Activated CD4-positive, alpha-beta T cell treated with anti-CD3 and anti-CD28 coated beads, Interleukin-2, amount 50 U/mL, for 1 hour (primary cell): Measurements from ENCODE around the gene RPTOR.
"Not testable (repeated sequence)": the region's sequence is repeated elsewhere in the genome, so short reads cannot be mapped to it uniquely, and the experiment has no call there.

Experiments
- DNase-seq: peaks from one replicate; pipeline ENCODE4 v3.0.0-alpha.2; 2020

The RPTOR gene

GRCh38 chr17:80724775-80725266 is 180.2 kb downstream of the RPTOR start:
- DNase-seq = no peak

- no peak for DNase-seq
Observed at GRCh38 chr17:80725517-80725916, 180.9 kb downstream of the RPTOR start.

DNA sequence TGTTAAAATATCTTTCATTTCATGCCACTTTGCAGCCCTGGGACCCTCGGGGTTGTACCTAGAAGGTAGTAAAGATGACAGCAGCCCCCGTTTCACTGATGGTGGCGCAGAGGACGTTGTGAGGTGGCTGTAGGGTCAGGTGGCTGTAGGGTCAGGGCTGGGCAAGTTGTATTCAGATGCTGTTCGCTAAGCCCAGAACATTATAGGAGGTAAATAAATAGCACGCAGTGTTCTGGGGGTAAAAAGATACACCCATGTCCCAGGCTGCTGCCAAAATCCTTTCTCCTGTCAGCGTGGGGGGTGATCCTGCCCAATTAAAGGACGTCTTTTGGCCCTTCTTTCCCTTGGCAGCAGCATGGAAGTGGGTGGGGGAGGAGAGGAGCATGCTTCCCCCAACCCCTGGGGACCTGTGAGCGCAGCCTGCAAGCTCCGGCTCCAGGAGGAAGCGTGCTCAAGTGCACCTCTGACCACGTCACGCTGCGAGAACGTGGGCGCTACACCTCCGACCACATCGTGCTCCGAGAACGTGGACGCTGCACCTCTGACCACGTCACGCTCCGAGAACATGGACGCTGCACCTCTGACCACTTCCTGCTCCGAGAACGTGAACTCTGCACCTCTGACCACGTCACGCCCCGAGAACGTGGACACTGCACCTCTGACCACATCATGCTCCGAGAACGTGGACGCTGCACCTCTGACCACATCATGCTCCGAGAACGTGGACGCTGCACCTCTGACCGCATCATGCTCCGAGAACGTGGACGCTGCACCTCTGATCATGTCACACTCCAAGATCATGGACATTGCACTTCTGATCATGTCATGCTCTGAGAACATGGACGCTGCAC is 182.1 kb downstream of the RPTOR start:
- no peak for DNase-seq

DNA sequence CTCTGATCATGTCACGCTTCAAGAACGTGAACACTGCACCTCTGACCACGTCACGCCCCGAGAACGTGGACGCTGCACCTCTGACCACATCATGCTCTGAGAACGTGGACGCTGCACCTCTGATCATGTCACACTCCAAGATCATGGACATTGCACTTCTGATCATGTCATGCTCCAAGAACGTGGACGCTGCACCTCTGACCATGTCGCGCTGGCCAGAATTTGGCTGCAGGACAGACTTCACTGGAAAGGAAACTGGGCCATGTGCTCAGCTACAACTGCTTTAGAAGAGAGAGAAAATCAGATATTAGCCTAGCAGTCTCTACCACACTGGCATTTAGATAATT is 182.7 kb downstream of the RPTOR start:
- DNase-seq = no peak

DNA sequence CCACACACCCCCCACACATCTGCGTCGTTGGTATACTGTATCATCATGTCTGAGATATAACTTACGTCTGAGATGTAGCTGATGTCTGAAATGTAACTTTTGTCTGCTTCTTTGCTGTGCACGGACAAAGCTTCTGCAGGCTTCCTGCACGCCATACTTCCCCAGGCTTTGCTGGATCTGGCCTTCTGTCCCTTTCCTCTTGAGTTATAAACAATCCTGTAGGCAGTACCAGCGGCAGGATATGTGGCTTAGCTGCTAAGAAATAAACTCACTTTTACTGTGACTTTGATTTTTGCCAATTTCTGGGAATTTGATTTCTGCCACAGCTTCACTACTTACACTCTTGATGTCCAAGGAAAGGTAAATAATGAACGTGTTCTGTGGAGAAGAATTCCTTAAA is 184.4 kb downstream of the RPTOR start:
- no peak for DNase-seq

DNA sequence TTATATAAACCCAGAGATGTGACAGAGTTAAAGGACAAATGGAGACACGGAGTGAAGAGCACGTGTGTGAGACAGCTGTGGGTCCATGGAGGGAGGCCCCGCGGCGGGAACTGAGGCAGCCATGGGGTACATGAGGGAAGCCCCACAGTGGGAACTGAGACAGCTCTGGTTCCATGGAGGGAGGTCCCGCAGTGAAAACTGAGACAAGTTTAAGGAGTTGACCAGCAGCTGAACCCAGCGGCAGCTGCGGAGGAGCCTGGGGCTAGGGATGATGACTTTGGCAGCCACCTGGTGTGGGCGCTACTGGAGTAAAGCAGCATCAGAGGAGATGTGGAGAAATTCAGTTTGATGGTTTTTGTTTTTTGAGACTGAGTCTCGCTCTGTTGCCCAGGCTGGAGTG is 185.1 kb downstream of the RPTOR start:
- DNase-seq = no peak

DNA sequence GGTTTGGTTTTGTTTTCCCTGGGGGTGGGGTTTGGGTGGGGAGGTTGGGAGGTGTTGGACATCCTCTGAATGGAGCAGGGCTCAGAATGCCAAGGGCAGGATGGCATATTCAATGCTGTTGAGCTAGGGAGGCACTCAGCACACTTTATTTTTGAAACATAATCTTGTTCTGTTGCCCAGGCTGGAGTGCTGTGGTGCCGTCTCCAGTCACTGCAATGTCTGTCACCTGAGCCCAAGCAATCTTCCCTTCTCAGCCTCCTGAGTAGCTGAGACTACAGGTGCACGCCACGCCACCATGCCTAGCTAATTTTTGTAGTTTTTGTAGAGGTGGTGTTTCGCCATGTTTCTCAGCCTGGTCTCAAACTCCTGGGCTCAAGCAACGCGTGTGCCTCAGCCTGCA is 186.1 kb downstream of the RPTOR start:
- no peak for DNase-seq

- no peak for DNase-seq
Observed at GRCh38 chr17:80731323-80731722, 186.7 kb downstream of the RPTOR start.

- no peak for DNase-seq
Observed at GRCh38 chr17:80732268-80732667, 187.6 kb downstream of the RPTOR start.

DNA sequence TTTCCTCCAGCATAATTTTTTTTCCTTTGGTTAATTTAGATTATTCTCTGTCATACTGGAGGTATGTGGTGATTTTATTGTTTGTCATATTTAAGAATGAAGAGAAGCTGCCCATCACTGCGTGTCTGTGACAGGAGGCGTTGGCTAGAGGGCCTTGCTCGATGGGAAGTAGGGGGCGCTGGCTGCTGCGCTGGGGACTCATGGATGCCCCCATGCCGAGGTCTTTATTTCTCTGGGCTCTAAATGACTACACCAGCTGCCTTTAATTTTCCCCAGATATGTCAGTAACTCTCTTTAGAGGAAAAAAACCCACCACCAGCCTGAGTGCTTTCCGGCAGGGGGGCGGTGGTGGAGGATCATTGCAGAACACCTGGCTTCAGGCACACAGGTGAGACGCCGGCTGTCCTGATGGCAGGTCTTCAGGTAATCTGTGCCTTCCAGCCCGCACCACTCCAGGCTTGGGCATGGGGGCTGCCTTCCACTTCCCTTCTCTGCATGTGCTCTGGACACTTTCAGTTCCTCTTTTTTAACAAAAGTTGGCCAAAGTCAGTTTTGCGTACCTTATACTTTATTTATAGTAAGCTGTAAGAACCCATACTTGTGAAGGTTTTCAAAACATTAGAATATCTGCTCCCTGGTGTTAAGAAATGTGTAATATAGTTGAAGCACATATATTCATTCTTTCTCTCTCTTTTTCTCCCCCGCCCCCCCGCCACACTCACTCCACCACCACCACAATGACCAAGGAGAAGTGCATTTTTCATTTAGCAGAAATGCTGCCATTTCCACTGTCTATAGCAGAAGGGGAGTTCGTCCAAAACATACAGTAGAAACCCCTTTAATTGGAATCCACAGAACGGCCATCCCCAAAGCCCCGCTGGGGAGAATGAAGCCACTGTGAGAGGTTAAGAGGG is 192.7 kb downstream of the RPTOR start:
- DNase-seq = no peak

DNA sequence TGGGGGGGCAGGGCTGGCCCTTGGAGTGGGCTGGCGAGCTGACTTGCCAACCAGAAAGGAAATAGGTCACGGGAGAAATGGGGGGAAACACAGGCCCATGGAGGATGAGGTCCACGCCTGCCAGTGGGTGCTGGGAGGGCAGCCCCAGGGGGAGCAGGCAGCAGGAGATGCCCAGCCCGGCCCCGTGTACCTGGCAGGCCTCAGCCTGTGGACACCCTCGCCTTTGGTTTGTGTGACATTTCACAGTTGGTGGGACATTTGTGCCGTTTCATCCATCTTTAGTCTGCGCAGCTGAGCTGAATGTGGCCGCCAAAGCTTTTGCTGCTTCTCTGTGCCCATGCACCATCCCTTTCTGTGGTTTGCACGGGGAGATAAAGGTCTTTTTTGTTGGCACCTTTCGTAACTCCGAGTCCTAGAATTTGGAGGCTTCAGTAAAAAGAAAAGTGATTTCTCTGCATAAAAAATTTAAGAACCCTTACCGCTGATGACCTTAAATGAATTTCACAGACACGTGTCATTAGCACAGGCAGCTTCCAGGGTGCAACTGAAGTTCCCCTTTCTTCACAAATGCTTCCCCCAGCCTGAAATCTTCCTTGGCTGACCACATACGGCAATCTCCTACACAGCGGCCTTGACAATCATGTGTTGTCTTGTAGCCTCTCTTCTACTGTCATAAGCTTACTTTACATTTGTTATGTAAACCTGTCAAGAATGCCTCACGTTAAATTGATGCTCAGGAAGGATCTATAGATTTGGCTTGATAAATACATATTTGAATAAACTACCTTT is 193.6 kb downstream of the RPTOR start:
- DNase-seq = no peak

GRCh38 chr17:80738987-80739730 is 194.5 kb downstream of the RPTOR start:
- DNase-seq = no peak

DNA sequence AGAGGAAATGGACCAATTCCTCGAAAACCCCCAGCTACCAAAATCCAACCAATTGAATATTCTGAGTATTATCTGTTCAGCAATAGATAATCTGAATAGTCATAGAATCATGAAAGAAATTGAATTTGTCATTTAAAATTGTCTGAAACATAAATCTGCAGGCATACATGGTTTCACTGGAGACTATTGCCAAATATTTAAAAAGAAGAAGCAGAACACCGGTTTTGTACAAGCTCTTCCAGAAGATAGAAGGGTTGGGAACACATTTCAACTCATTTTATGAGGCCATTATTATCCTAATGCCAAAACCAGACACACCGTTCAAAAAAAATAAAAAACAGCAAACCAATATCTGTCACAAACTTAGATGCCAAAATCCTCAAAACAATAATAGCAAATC is 195.5 kb downstream of the RPTOR start:
- no peak for DNase-seq

DNA sequence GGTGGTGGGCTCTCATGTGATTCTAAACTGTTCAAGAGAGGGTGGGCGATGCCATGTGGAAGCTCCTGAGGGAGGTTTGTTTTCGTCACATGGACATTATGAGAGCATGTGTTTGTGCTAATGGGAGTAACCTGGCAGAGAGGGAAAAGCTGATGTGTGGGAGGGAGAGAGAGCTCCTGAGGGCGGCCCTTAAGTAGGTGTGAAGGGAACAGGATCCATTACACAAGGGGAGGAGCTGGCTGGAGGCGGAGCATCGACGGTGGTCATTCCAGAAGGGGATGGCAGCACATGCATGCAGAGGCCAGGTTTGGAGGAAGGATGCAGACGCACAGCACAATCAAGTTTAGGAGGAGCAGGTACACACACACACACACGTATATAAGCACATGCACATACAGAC is 197.5 kb downstream of the RPTOR start:
- no peak for DNase-seq

GRCh38 chr17:80742581-80743180 is 198.0 kb downstream of the RPTOR start:
- no peak for DNase-seq

DNA sequence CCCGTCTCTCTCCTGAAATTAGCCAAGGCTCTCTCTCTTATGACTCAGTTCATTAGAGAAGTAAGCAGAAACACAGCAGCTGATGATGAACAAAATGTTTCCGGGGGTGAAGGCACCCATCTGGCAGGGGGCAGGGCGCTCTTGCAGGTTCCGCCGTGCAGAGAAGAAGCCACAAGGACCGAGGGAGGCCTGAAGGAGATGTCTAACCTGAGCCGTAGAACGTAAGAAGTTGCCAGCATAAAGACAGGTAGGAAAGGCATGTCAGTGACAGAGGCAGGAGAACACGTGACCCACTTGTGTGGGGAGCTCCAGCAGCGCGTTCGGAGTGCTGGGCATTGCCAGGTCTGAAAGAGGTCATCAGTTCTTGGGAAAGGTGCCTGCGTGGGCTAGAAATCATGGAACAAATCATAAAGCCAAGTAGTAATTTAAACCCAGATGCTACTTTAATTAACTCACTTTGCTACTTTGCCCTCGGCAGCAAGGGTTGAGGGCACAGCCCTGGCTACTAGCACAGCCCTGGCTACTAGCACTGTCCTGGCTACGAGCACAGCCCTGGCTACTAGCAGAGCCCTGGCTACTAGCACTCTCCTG is 198.6 kb downstream of the RPTOR start:
- DNase-seq = peak; percentile 57

- not testable (repeated sequence) for DNase-seq
Observed at GRCh38 chr17:80743973-80744372, 199.3 kb downstream of the RPTOR start.

GRCh38 chr17:80744725-80745124 is 200.1 kb downstream of the RPTOR start:
- DNase-seq = not testable (repeated sequence)

DNA sequence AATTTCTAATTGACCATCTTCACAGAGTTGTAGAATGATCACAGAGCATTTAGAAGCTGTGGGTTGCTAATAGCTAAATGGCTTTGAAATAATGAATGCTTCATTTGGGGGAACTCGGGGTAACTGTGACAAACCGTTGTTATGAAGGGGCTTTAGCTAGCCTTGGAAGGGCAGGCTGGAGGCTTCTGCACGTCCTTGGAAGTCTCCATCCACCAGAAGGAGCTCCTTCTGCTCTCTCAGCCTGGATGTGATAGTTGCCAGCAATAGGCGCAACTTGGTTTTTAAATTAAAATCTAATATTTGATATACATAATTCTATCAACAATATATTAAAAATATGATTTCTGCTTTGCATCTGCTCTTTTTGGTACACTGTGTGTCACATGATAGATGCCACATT is 200.5 kb downstream of the RPTOR start:
- DNase-seq = no peak

DNA sequence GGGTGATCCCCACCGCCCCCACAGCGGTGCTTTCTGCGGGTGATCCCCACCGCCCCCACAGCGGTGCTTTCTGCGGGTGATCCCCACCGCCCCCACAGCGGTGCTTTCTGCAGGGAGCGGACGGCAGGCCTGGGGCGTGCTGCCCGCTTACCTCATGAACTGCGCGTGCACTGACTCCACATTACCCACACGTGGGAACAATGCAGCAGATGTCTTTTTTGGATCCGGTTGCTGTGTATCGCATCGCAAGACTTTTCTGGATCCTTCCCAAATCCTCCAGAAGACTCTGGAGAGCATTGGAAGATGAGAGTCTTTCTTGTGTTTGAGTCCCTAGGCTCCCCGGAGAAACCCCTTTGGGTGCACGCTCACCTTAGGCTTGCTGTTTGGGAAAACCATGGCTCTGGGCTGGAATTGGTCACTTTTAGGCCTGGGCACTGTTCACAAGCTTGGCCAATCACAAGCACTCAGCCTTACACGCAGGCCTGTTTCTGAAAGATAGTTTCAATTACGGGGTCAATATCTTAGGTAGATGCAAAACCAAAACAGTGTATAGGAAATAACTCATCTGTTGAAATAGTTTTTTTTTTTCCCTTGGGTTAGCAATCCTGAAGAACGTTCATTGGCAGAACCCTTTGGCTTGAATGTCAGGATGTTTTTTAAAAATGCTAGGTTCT is 201.8 kb downstream of the RPTOR start:
- no peak for DNase-seq

GRCh38 chr17:80747469-80747868 is 202.8 kb downstream of the RPTOR start:
- DNase-seq = no peak
